GM15510 (cell line): ENCODE data around the gene GHRH.
A peak's percentile ranks its signal among the peaks of the same experiment; 100 is the strongest.

ENCODE experiments used
- POLR2A ChIP-seq: IDR thresholded peaks from 3 replicates; pipeline ENCODE4 v1.6.1; 2011; ENCODE audit warnings: borderline replicate concordance; ENCODE audit not compliant: insufficient read length; ENCODE audit errors: extremely low read depth

Gene GHRH

GRCh38 chr20:37296371-37296770, 34.8 kb upstream of the GHRH start:
- no peak for TF ChIP-seq POLR2A

- TF ChIP-seq POLR2A, result no peak
Observed at GRCh38 chr20:37295595-37295994, 34.0 kb upstream of the GHRH start.

- TF ChIP-seq POLR2A, result no peak
Observed at GRCh38 chr20:37295001-37295400, 33.4 kb upstream of the GHRH start.

- TF ChIP-seq POLR2A, result no peak
Observed at GRCh38 chr20:37294262-37294981, 32.8 kb upstream of the GHRH start.

GRCh38 chr20:37293301-37293943, 31.8 kb upstream of the GHRH start:
- TF ChIP-seq POLR2A, result no peak

GRCh38 chr20:37291724-37292126, 30.1 kb upstream of the GHRH start:
- TF ChIP-seq POLR2A, result no peak

- no peak for TF ChIP-seq POLR2A
Observed at GRCh38 chr20:37290158-37290810, 28.7 kb upstream of the GHRH start.

GRCh38 chr20:37288091-37288490, 26.5 kb upstream of the GHRH start:
- no peak for TF ChIP-seq POLR2A

- no peak for TF ChIP-seq POLR2A
Observed at GRCh38 chr20:37285664-37286374, 24.2 kb upstream of the GHRH start.

GRCh38 chr20:37284691-37285161, 23.1 kb upstream of the GHRH start:
- TF ChIP-seq POLR2A, result no peak

GRCh38 chr20:37283530-37284195, 22.0 kb upstream of the GHRH start:
- no peak for TF ChIP-seq POLR2A

GRCh38 chr20:37282556-37282955, 20.9 kb upstream of the GHRH start:
- TF ChIP-seq POLR2A, result no peak

GRCh38 chr20:37280403-37280802, 18.8 kb upstream of the GHRH start:
- no peak for TF ChIP-seq POLR2A

GRCh38 chr20:37279820-37280219, 18.2 kb upstream of the GHRH start:
- TF ChIP-seq POLR2A, result no peak

- TF ChIP-seq POLR2A, result no peak
Observed at GRCh38 chr20:37278966-37279590, 17.5 kb upstream of the GHRH start.

GRCh38 chr20:37277253-37277593, 15.6 kb upstream of the GHRH start:
- peak; percentile 27 for TF ChIP-seq POLR2A
